OCI-LY1 (cell line): ENCODE results near the gene HUS1.

Experiments used
- EZH2 ChIP-seq: fragments of 200-600 bp; sonication (generic), shearing (Covaris generic); IDR thresholded peaks from 2 replicates; pipeline ENCODE4 v1.8.0; 2017; ENCODE audit warnings: borderline replicate concordance, mixed run types, mild to moderate bottlenecking, antibody characterized with exemption, low read length, moderate library complexity, mixed read lengths
- TF ChIP-seq, protein P1 (sequence below): fragments of 200-600 bp; sonication (generic), shearing (Covaris generic); IDR thresholded peaks from 2 replicates; pipeline ENCODE4 v1.5.1; 2017; ENCODE audit warnings: mild to moderate bottlenecking, antibody characterized with exemption, low read length, moderate library complexity, mixed read lengths

DNA sequence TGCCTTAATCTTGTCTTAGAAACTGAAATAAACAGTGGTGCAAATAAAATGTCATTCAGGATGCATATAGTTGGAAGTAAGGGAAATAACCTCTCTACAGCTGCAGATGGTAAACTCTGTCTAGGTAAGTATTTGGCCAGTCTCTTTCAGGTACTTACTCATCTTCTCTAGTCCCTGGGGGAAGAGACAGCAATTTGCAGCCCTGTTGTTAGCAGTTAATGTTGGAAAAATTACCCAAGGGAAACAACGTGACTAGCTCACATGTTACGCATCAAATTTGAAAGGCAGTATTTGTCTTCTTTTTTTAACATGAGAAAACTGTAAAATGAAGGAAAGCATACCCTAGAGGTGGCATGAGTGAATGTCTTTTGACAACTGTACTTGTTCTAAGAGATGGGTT lies 3.2 kb upstream of the HUS1 start:
- TF ChIP-seq, protein P1, sequence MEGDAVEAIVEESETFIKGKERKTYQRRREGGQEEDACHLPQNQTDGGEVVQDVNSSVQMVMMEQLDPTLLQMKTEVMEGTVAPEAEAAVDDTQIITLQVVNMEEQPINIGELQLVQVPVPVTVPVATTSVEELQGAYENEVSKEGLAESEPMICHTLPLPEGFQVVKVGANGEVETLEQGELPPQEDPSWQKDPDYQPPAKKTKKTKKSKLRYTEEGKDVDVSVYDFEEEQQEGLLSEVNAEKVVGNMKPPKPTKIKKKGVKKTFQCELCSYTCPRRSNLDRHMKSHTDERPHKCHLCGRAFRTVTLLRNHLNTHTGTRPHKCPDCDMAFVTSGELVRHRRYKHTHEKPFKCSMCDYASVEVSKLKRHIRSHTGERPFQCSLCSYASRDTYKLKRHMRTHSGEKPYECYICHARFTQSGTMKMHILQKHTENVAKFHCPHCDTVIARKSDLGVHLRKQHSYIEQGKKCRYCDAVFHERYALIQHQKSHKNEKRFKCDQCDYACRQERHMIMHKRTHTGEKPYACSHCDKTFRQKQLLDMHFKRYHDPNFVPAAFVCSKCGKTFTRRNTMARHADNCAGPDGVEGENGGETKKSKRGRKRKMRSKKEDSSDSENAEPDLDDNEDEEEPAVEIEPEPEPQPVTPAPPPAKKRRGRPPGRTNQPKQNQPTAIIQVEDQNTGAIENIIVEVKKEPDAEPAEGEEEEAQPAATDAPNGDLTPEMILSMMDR, result no peak
- no peak for TF ChIP-seq EZH2
